Sigmoid colon (tissue), 7 donors: ENCODE results near the gene RHBDD3. TPM values are rescaled to one million over a fixed set of nuclear protein-coding genes. Genes with fewer than 3 reads are reported as not detected.

Experiments used
- DNase-seq: peaks from one replicate; pipeline ENCODE4 v3.0.0-alpha.2; 2019
- H3K27ac ChIP-seq, 4 donors: fragments of 200-600 bp; sonication (generic); one replicate each; pipeline ENCODE4 v1.5.1; 2016 to 2019; ENCODE audit warnings: mild to moderate bottlenecking in 1 of 4
- H3K27me3 ChIP-seq, 3 donors: fragments of 200-600 bp; sonication (generic); one replicate each; pipeline ENCODE4 v1.5.1; 2019; ENCODE audit warnings: mild to moderate bottlenecking in 1 of 3
- H3K36me3 ChIP-seq, 4 donors: fragments of 200-600 bp; sonication (generic); one replicate each; pipeline ENCODE4 v1.5.1; 2016 to 2019
- H3K4me1 ChIP-seq, 4 donors: fragments of 200-600 bp; sonication (generic); one replicate each; pipeline ENCODE4 v1.5.1; 2017 to 2019
- H3K4me3 ChIP-seq, 4 donors: fragments of 200-600 bp; sonication (generic); one replicate each; pipeline ENCODE4 v1.5.1; 2017 to 2019; ENCODE audit warnings: mild to moderate bottlenecking in 2 of 4, moderate library complexity in 1 of 4
- H3K9me3 ChIP-seq, 4 donors: fragments of 200-600 bp in 3 of 4; sonication (generic) in 3 of 4; one replicate each; pipeline versions ENCODE4 v1.5.1 to v1.6.1; 2013 to 2019
- EP300 ChIP-seq, 4 donors: sonication (generic); formaldehyde crosslinking; IDR thresholded peaks; one replicate each; pipeline ENCODE4 v1.6.1; 2017; ENCODE audit warnings: antibody characterized with exemption in 4 of 4
- POLR2A ChIP-seq, 2 donors: fragments of 450-650 bp; IDR thresholded peaks; one replicate each; pipeline ENCODE4 v1.6.1; 2016; ENCODE audit warnings: antibody characterized with exemption in 2 of 2, mild to moderate bottlenecking in 2 of 2, moderate library complexity in 2 of 2
- POLR2AphosphoS5 ChIP-seq, 4 donors: sonication (generic); formaldehyde crosslinking; IDR thresholded peaks; one replicate each; pipeline ENCODE4 v1.6.1; 2017; ENCODE audit warnings: antibody characterized with exemption in 4 of 4
- WGBS, 2 donors: extraction: QIAGEN DNeasy Blood & Tissue Kit; methylation state at CpG; one replicate each; pipeline ENCODE4 v1.1.7; 2013; 5-methylcytosine and 5-hydroxymethylcytosine counted together
- intact Hi-C: fragments of 100-400 bp; cut with DNase I; formaldehyde crosslinking; loops from one replicate; pipeline ENCODE4 v1.15.1; 2023
- polyA plus RNA-seq, 3 donors: library from polyadenylated mRNA; stranded (reverse); fragments of 200-250 nt; gene quantifications; one replicate each; pipeline ENCODE4 v1.2.3, GENCODE V29; 2013
- total RNA-seq, 4 donors: library from RNA; depleted of rRNA; stranded (reverse); fragments of >200 nt; gene quantifications; one replicate each; pipeline ENCODE4 v1.1.0, GENCODE V29; 2016
- TF ChIP-seq, protein P1 (sequence below), 4 experiments: fragments of 450-650 bp in 3 of 4; fragments of 200-600 bp in 1 of 4; IDR thresholded peaks; one replicate each; pipeline ENCODE4 v1.5.1; 2016 to 2019; ENCODE audit warnings: antibody characterized with exemption in 4 of 4, mild to moderate bottlenecking in 3 of 4, moderate library complexity in 2 of 4
- donor health status: healthy with polysubstance abuse.
- donor health status: Bipolar disorder and iron deficiency.
- donor health status: healthy.

The RHBDD3 gene
- total and polyA plus RNA-seq, 7 donors, result 5.4 to 40.7 (median 16.4) TPM

DNA sequence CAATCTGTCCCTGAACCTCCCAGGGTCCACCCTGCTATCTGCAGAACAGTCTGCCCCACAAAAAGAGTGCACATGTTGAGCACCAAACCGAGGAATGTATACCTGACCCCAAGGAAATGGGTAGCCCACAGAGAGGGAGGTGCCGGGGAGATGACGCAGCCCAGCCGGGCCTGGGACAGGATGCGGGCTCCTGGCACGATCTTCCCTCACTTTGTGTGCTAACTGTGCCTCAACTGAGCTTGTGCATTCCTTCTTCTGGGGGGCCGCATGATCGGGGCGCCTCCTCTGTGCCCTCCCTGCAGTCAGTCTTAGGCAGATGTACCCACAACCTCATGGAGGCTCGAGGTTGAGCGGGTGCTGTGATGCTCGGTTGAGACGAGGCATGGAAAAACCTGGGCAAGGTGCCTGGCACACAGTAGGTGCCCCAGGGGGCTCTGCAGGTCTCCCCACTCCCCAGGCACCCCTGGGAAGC lies 41.0 kb upstream of the RHBDD3 start:
- peak overlapping the region in 2 of 4 donors; percentile 81 to 94 for H3K4me3 ChIP-seq
- intact Hi-C loops, result no loop called here
- WGBS, 2 donors, result 70% methylated on average over 13 of the region's 13 CpGs

DNA sequence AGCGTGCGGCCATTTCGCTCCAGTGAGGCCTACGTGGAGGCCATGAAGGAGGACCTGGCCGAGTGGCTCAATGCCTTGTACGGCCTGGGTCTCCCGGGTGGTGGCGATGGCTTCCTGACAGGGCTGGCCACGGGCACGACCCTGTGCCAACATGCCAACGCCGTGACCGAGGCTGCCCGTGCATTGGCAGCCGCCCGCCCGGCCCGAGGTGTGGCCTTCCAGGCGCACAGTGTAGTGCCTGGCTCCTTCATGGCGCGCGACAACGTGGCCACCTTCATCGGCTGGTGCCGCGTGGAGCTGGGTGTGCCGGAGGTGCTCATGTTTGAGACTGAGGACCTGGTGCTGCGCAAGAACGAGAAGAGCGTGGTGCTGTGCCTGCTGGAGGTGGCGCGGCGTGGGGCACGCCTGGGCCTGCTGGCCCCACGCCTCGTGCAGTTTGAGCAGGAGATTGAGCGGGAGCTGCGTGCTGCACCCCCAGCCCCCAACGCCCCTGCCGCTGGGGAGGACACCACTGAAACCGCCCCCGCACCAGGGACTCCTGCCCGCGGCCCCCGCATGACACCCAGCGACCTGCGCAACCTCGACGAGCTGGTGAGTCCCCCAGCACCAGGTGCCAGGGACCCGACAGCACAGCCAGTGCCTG lies 40.5 kb upstream of the RHBDD3 start:
- Histone ChIP-seq H3K4me3 (peak overlapping the region; percentile 65 to 94 (median 87)), H3K4me1 (peaks cover 0 to 70% (median 54%) of the 10 kb centered on the region in 4 donors), H3K27ac (peak overlapping the region; percentile 86 to 94 (median 88)), H3K27me3 (peaks cover 0 to 2% (median under 1%) of the 10 kb centered on the region in 3 donors), H3K36me3 (no peaks in the 10 kb centered on the region), H3K9me3 (no peaks in the 10 kb centered on the region)
- intact Hi-C loops, result no loop called here
- peak in 1 of 4 donors; percentile 7 for TF ChIP-seq POLR2AphosphoS5 (IDR thresholded peaks at IDR 0.05)
- TF ChIP-seq, protein P1, sequence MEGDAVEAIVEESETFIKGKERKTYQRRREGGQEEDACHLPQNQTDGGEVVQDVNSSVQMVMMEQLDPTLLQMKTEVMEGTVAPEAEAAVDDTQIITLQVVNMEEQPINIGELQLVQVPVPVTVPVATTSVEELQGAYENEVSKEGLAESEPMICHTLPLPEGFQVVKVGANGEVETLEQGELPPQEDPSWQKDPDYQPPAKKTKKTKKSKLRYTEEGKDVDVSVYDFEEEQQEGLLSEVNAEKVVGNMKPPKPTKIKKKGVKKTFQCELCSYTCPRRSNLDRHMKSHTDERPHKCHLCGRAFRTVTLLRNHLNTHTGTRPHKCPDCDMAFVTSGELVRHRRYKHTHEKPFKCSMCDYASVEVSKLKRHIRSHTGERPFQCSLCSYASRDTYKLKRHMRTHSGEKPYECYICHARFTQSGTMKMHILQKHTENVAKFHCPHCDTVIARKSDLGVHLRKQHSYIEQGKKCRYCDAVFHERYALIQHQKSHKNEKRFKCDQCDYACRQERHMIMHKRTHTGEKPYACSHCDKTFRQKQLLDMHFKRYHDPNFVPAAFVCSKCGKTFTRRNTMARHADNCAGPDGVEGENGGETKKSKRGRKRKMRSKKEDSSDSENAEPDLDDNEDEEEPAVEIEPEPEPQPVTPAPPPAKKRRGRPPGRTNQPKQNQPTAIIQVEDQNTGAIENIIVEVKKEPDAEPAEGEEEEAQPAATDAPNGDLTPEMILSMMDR (IDR thresholded peaks at IDR 0.05), result no peak
- peak; percentile 71 for DNase-seq
- 83 to 89% methylated on average over 50 of the region's 50 CpGs for WGBS, 2 donors

More for the DNA sequence above, 41.0 kb upstream of the RHBDD3 start:
- Histone ChIP-seq H3K27me3 (peaks cover 3 to 7% (median 6%) of the 10 kb centered on the region in 3 donors), H3K27ac (peak overlapping the region; percentile 86 to 94 (median 88)), H3K4me1 (peaks cover 0 to 74% (median 58%) of the 10 kb centered on the region in 4 donors), H3K9me3 (no peaks in the 10 kb centered on the region), H3K36me3 (no peaks in the 10 kb centered on the region)
- DNase-seq, result peak; percentile 69
- no peak for TF ChIP-seq EP300 (IDR thresholded peaks at IDR 0.05)
- no peak for TF ChIP-seq POLR2AphosphoS5 (IDR thresholded peaks at IDR 0.05)
- TF ChIP-seq POLR2A (IDR thresholded peaks at IDR 0.05), result no peak
- TF ChIP-seq, protein P1 (IDR thresholded peaks at IDR 0.05), result no peak

DNA sequence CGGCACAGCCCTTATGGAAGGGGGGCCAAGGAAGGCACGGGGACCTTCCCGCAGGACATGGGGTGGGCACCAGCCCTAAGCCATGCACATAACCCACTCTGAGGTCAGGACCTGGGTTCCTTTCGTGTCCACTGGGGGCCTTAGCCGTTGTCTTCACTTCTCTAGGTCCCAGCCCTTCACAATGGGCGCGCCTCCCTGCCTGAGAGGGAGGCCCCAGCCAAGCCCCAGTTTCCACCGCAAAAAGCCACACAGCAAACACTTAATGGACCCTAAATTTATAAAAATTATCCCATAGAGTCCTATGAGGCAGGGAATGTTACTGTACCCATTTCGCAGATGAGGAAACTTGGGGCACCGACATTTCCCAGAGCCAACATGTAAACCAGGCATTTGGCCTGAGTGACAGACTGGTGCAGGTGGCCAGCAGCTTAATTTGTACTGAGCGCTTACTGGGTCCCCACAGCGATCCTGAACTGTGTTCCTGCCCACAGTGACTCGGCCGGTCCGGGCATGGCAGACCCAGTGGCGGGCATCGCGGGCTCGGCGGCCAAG lies 39.9 kb upstream of the RHBDD3 start:
- 64 to 77% methylated on average over 20 of the region's 20 CpGs for WGBS, 2 donors
- DNase-seq, result peak; percentile 61
- no peaks in the 10 kb centered on the region for H3K27me3 ChIP-seq
- no peaks in the 10 kb centered on the region for H3K36me3 ChIP-seq
- intact Hi-C loops, result loop anchor here (2.0 kb wide), 1 partner anchor 39 kb away; the partner anchor contains the start of gene EWSR1
- no peaks in the 10 kb centered on the region for H3K9me3 ChIP-seq
- peak overlapping the region; percentile 86 to 94 (median 88) for H3K27ac ChIP-seq
- TF ChIP-seq EP300 (IDR thresholded peaks at IDR 0.05) (no peak), POLR2A (IDR thresholded peaks at IDR 0.05) (no peak), POLR2AphosphoS5 (IDR thresholded peaks at IDR 0.05) (no peak)
- TF ChIP-seq, protein P1 (IDR thresholded peaks at IDR 0.05), result no peak
- H3K4me3 ChIP-seq, result peak overlapping the region; percentile 65 to 94 (median 87)
- peaks cover 0 to 70% (median 53%) of the 10 kb centered on the region in 4 donors for H3K4me1 ChIP-seq

DNA sequence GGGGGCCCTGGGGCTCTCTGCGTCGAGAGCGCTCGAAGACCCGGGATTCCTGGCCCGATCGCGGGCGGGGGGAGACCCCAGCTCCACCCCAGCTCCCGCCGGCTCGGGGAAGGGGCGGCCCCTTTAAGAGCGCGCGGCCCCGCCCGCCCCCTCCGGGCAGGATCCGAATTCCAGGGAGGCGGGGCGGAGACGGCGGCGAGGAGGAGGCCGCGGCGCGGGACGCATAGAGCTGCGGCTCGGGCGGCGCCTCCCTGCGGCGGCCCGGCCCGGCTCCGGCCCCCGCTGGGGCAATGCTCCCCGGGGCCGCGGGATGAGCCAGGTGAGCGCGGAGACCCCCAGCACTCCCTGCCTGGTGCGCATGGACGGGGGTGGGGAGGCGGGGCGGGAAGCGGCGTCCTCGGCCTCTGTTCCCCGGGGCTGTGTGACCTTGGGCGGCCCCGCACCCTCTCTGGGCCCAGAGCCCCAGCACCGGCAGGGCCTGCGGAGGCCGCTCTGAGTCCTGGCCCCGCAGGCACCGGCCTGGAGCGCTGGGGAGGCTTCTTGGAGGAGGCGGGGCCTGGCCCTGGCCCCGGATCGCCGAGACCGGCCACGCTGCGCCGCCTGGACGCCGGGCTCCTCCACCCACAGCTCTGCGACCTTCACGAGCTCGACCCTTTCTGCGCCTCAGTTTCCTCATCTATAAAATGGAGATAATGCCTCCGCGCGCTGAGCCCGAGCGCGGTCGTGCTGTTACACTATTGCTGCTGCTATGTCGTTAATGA lies 39.2 kb upstream of the RHBDD3 start:
- no peaks in the 10 kb centered on the region for H3K27me3 ChIP-seq
- H3K36me3 ChIP-seq, result no peaks in the 10 kb centered on the region
- TF ChIP-seq POLR2AphosphoS5 (IDR thresholded peaks at IDR 0.05) (peak; percentile 31 to 76 (median 64)), POLR2A (IDR thresholded peaks at IDR 0.05) (no peak)
- 2 to 9% methylated on average over 83 of the region's 83 CpGs for WGBS, 2 donors
- DNase-seq, result peak; percentile 91
- peak overlapping the region; percentile 86 to 94 (median 88) for H3K27ac ChIP-seq
- no peaks in the 10 kb centered on the region for H3K9me3 ChIP-seq
- peaks cover 0 to 71% (median 54%) of the 10 kb centered on the region in 4 donors for H3K4me1 ChIP-seq
- intact Hi-C loops, result loop anchor here (1.0 to 2.0 kb wide), 2 partner anchors 38 to 52 kb away; partner anchors contain the start of gene EWSR1
- peak overlapping the region; percentile 65 to 94 (median 87) for H3K4me3 ChIP-seq
